MCF 10A (cell line): ENCODE results near the gene AIRE. TPM values are rescaled to one million over a fixed set of nuclear protein-coding genes. Genes with fewer than 3 reads are reported as not detected.

Experiments
- BruUV-seq: library from RNA; stranded (reverse); fragments of 400-500 nt; replicated peaks from 2 replicates; lab custom pipeline; 2021; lab: Mats Ljungman, UMichigan
- CTCF ChIA-PET: fragments of 300-600 bp; sonication (Branson Sonifier 250); formaldehyde crosslinking; extraction: SDS; loops from one replicate; lab custom pipeline; 2021; ENCODE audit warnings: antibody characterized with exemption, inconsistent platforms; lab: Yijun Ruan, JAX
- POLR2A ChIA-PET: fragments of 300-600, 350-650 bp; sonication (Branson Sonifier 250); formaldehyde crosslinking; extraction: SDS; loops from one replicate; lab custom pipeline; 2020; ENCODE audit warnings: antibody characterized with exemption, inconsistent platforms; lab: Yijun Ruan, JAX
- DNase-seq: peaks from one replicate; pipeline ENCODE4 v3.0.0-alpha.2; 2018; ENCODE audit not compliant: unreplicated experiment
- H3K27ac Mint-ChIP-seq: one replicate; pipeline ENCODE4 v1.8.0; 2022; ENCODE audit warnings: mild to moderate bottlenecking, low read depth, mixed read lengths; ENCODE audit not compliant: unreplicated experiment
- H3K27me3 Mint-ChIP-seq: one replicate; pipeline ENCODE4 v1.8.0; 2022; ENCODE audit warnings: mixed read lengths; ENCODE audit not compliant: insufficient read depth, unreplicated experiment
- H3K36me3 Mint-ChIP-seq: one replicate; pipeline ENCODE4 v1.8.0; 2022; ENCODE audit warnings: mild to moderate bottlenecking, moderate library complexity, mixed read lengths; ENCODE audit not compliant: insufficient read depth, unreplicated experiment
- H3K4me1 Mint-ChIP-seq: one replicate; pipeline ENCODE4 v1.8.0; 2022; ENCODE audit warnings: mixed read lengths; ENCODE audit not compliant: insufficient read depth, unreplicated experiment
- H3K4me3 Mint-ChIP-seq: one replicate; pipeline ENCODE4 v1.8.0; 2022; ENCODE audit warnings: mild to moderate bottlenecking, moderate library complexity, mixed read lengths; ENCODE audit not compliant: unreplicated experiment
- H3K9me3 Mint-ChIP-seq: one replicate; pipeline ENCODE4 v1.8.0; 2022; ENCODE audit warnings: mixed read lengths; ENCODE audit not compliant: unreplicated experiment
- CTCF ChIP-seq: fragments of 200-600 bp; IDR thresholded peaks from one replicate; pipeline ENCODE4 v1.8.0; 2022; ENCODE audit warnings: antibody characterized with exemption, mild to moderate bottlenecking; ENCODE audit not compliant: unreplicated experiment
- intact Hi-C: fragments of 100-400 bp; cut with micrococcal nuclease; formaldehyde crosslinking; loops from 2 replicates; pipeline ENCODE4 v1.14.1; 2022
- total RNA-seq: library from RNA; stranded (reverse); gene quantifications from 2 replicates; pipeline ENCODE4 v1.2.3, GENCODE V29; 2022

AIRE gene
- total RNA-seq, 1 experiment from 2014 or later: not detected

- no peak for TF ChIP-seq CTCF
Observed at GRCh38 chr21:44324106-44324853, 38.6 kb downstream of the AIRE start.

DNA sequence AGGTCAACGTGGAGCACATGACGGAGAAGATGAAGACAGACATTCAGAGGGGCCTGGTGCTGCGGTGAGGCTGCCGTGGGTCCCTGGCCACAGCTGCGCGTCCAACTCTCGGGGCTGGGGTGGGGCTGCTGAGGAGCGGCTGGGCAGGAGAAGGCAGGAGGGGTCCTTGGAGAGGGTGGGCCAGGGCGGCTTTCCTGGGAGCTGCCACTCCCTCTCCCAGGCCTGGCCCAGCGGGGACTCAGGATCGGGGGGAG is 39.1 kb downstream of the AIRE start:
- Mint-ChIP-seq H3K27me3 (no peaks in the 10 kb centered on the region), H3K9me3 (no peaks in the 10 kb centered on the region), H3K4me1 (no peaks in the 10 kb centered on the region), H3K4me3 (no peak overlapping the region), H3K27ac (no peak overlapping the region), H3K36me3 (peaks cover 14% of the 10 kb centered on the region)
- no peak for TF ChIP-seq CTCF
- CTCF ChIA-PET: no interaction called here
- BruUV-seq: no TSS peak
- DNase-seq: no peak
- POLR2A ChIA-PET: no interaction called here
- intact Hi-C loops: no loop called here

More at GRCh38 chr21:44324106-44324853, 38.6 kb downstream of the AIRE start:
- no peak for DNase-seq
- Mint-ChIP-seq H3K27me3 (no peaks in the 10 kb centered on the region), H3K4me3 (no peak overlapping the region), H3K4me1 (no peaks in the 10 kb centered on the region), H3K27ac (no peak overlapping the region), H3K36me3 (peaks cover 14% of the 10 kb centered on the region), H3K9me3 (no peaks in the 10 kb centered on the region)
- POLR2A ChIA-PET: no interaction called here
- BruUV-seq: no TSS peak
- intact Hi-C loops: no loop called here
- CTCF ChIA-PET: interaction anchor here (1.3 kb wide), 1 partner anchor 26 kb away, joined by 4 read pairs; no protein-coding TSS in a partner anchor

DNA sequence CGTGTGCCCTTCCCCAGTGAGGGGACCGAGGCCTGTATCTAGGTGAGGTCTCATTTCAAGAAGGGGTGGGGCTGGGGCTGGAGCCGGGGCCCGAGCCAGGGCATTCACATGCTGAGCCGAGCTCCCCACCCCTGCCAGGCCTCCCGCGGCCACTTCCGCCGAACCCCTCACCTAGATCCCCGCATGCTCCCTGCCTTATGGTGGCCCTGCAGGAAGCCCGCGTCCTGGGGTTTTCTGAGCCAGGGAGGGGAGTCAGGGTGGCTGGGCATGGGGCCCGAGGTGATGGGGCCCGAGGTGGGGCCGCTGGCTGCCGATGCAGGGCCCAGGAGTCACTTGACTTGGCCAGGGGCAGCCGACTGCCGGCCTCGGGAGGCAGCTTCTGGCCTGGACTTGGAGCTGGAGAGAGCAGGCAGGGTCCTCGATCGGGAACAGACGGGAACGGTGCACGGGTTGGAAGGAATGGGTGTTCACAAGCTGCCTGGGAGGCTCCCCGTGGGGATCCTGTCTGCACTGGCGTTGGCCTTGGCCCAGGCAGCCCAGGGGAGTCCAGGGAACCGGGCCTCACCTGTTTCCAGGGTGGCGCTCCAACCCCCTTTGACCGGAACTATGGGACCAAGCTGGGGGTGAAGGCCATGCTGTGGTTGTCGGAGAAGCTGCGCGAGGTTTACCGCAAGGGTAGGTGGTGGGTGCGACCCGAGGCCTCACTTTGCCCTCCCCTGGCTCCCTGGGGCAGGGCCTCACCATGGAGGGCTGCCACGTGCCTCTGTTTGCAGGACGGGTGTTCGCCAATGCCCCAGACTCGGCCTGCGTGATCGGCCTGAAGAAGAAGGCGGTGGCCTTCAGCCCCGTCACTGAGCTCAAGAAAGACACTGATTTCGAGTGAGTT is 40.0 kb downstream of the AIRE start:
- H3K27me3 Mint-ChIP-seq: no peaks in the 10 kb centered on the region
- POLR2A ChIA-PET: interaction anchor here (0.8 kb wide), 1 partner anchor 13 kb away, joined by 3 read pairs; the partner anchor contains the start of gene CFAP410
- no peaks in the 10 kb centered on the region for H3K9me3 Mint-ChIP-seq
- H3K36me3 Mint-ChIP-seq: peaks cover 16% of the 10 kb centered on the region
- CTCF ChIA-PET: interaction anchor here (1.6 kb wide), 1 partner anchor 12 kb away, joined by 4 read pairs; no protein-coding TSS in a partner anchor
- no peak for TF ChIP-seq CTCF
- no peak overlapping the region for H3K4me3 Mint-ChIP-seq
- no peaks in the 10 kb centered on the region for H3K4me1 Mint-ChIP-seq
- intact Hi-C loops: no loop called here
- no TSS peak for BruUV-seq
- H3K27ac Mint-ChIP-seq: no peak overlapping the region
- no peak for DNase-seq

DNA sequence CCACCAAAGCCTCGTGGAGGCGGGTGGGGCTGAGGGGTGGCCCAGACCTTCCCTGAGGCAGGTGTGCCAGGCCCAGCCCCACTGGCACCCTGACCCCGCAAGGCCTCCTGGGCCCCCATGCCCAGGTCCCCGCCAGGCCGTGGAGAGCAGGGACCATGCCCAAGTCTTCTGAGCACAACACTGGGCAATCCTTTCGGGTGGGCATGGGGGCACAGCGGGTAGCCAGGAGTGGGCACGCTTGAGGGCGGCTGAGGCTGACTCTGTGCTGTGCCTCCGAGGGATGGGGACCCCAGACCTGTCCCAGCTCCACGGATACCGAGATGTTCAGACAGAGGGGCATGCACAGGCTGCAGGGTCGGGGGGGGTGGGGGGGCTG is 40.6 kb downstream of the AIRE start:
- ChIA-PET CTCF (interaction anchor here (1.6 kb wide), 1 partner anchor 12 kb away, joined by 4 read pairs; no protein-coding TSS in a partner anchor), POLR2A (interaction anchor here (0.8 kb wide), 1 partner anchor 13 kb away, joined by 3 read pairs; the partner anchor contains the start of gene CFAP410)
- Mint-ChIP-seq H3K27me3 (no peaks in the 10 kb centered on the region), H3K9me3 (no peaks in the 10 kb centered on the region), H3K4me1 (no peaks in the 10 kb centered on the region), H3K4me3 (no peak overlapping the region), H3K36me3 (peaks cover 19% of the 10 kb centered on the region), H3K27ac (no peak overlapping the region)
- TF ChIP-seq CTCF: no peak
- intact Hi-C loops: no loop called here
- BruUV-seq: no TSS peak
- no peak for DNase-seq
